HEK293 (cell line): Measurements from ENCODE around the gene CLASP1.

Experiments
- CTCF ChIA-PET: fragments of 350-600 bp; formaldehyde crosslinking; extraction: SDS; loops from one replicate; lab custom pipeline; 2021; ENCODE audit warnings: antibody characterized with exemption; lab: Yijun Ruan, JAX
- POLR2A ChIA-PET: fragments of 300-600 bp; formaldehyde crosslinking; extraction: SDS; loops from one replicate; lab custom pipeline; 2020; ENCODE audit warnings: antibody characterized with exemption, inconsistent platforms; lab: Yijun Ruan, JAX
- H3K27ac ChIP-seq: fragments of 200-500 bp; sonication (Bioruptor generic); 2 replicates; pipeline ENCODE4 v1.5.1; 2014; ENCODE audit warnings: low read depth, low read length, control low read depth, inconsistent platforms; ENCODE audit errors: extremely low read depth
- H3K36me3 ChIP-seq, 2 experiments: fragments of 200-500 bp in 1 of 2; sonication (Bioruptor generic) in 1 of 2; 1 replicate in 1 of 2; 2 replicates in 1 of 2; pipeline ENCODE4 v1.5.1; 2014 to 2017; ENCODE audit warnings: inconsistent platforms in 2 of 2, low read length in 2 of 2; ENCODE audit not compliant: control insufficient read depth in 2 of 2, insufficient read depth in 1 of 2
- H3K4me1 ChIP-seq: fragments of 200-500 bp; sonication (Bioruptor generic); 2 replicates; pipeline ENCODE4 v1.5.1; 2014; ENCODE audit warnings: mild to moderate bottlenecking, low read length, inconsistent platforms; ENCODE audit not compliant: control insufficient read depth, insufficient read depth
- H3K4me3 ChIP-seq: 2 replicates; pipeline ENCODE4 v1.5.1; 2011; ENCODE audit warnings: low read depth, mild to moderate bottlenecking, control low read depth, low read length, moderate library complexity
- H3K9me3 ChIP-seq: fragments of 200-500 bp; sonication (Bioruptor generic); 2 replicates; pipeline ENCODE4 v1.5.1; 2014; ENCODE audit warnings: low read depth, low read length, inconsistent platforms; ENCODE audit not compliant: control insufficient read depth, insufficient read depth
- MEIS1 ChIP-seq: sonication (generic); formaldehyde crosslinking; IDR thresholded peaks from 2 replicates; pipeline ENCODE4 v1.8.1; 2022; ENCODE audit warnings: missing genetic modification reagents, mild to moderate bottlenecking, borderline replicate concordance
- SP3 ChIP-seq: fragments of 450-650 bp; formaldehyde crosslinking; IDR thresholded peaks from 2 replicates; pipeline ENCODE4 v1.5.1; 2016; ENCODE audit warnings: missing biosample characterization, missing genetic modification characterization
- ZBTB17 ChIP-seq: fragments of 450-650 bp; formaldehyde crosslinking; IDR thresholded peaks from 2 replicates; pipeline ENCODE4 v1.5.1; 2016; ENCODE audit warnings: missing biosample characterization, missing genetic modification characterization
- ZBTB6 ChIP-seq: fragments of 450-650 bp; formaldehyde crosslinking; IDR thresholded peaks from 2 replicates; pipeline ENCODE4 v1.5.1; 2017; ENCODE audit warnings: missing biosample characterization, missing genetic modification characterization
- ZFHX2 ChIP-seq: fragments of 450-650 bp; formaldehyde crosslinking; conservative IDR thresholded peaks from 2 replicates; pipeline ENCODE4 v1.5.1; 2016; ENCODE audit warnings: missing biosample characterization, missing genetic modification characterization
- ZFP3 ChIP-seq: fragments of 450-650 bp; formaldehyde crosslinking; IDR thresholded peaks from 2 replicates; pipeline ENCODE4 v1.5.1; 2016; ENCODE audit warnings: low read depth, missing biosample characterization, missing genetic modification characterization
- ZFP69B ChIP-seq: fragments of 450-650 bp; formaldehyde crosslinking; IDR thresholded peaks from 2 replicates; pipeline ENCODE4 v1.5.1; 2016; ENCODE audit warnings: missing biosample characterization, missing genetic modification characterization
- ZNF157 ChIP-seq: fragments of 450-650 bp; formaldehyde crosslinking; IDR thresholded peaks from 2 replicates; pipeline ENCODE4 v1.5.1; 2016; ENCODE audit warnings: missing biosample characterization, missing genetic modification characterization
- ZNF169 ChIP-seq: fragments of 450-650 bp; formaldehyde crosslinking; IDR thresholded peaks from 2 replicates; pipeline ENCODE4 v1.5.1; 2016; ENCODE audit warnings: missing biosample characterization, missing genetic modification characterization
- ZNF223 ChIP-seq: fragments of 450-650 bp; formaldehyde crosslinking; IDR thresholded peaks from 2 replicates; pipeline ENCODE4 v1.5.1; 2016; ENCODE audit warnings: missing biosample characterization, missing genetic modification characterization
- ZNF292 ChIP-seq: fragments of 450-650 bp; formaldehyde crosslinking; IDR thresholded peaks from 2 replicates; pipeline ENCODE4 v1.5.1; 2016; ENCODE audit warnings: low read depth, missing biosample characterization, missing genetic modification characterization, borderline replicate concordance
- ZNF366 ChIP-seq: fragments of 450-650 bp; formaldehyde crosslinking; conservative IDR thresholded peaks from 2 replicates; pipeline ENCODE4 v1.5.1; 2016; ENCODE audit warnings: missing biosample characterization, missing genetic modification characterization
- ZNF529 ChIP-seq: fragments of 450-650 bp; formaldehyde crosslinking; IDR thresholded peaks from 2 replicates; pipeline ENCODE4 v1.5.1; 2017; ENCODE audit warnings: missing genetic modification characterization, missing biosample characterization; ENCODE audit not compliant: insufficient replicate concordance
- ZNF561 ChIP-seq: fragments of 450-650 bp; IDR thresholded peaks from 2 replicates; pipeline ENCODE4 v1.5.1; 2018; ENCODE audit warnings: missing biosample characterization, missing genetic modification characterization, borderline replicate concordance
- ZNF654 ChIP-seq: fragments of 450-650 bp; formaldehyde crosslinking; IDR thresholded peaks from 2 replicates; pipeline ENCODE4 v1.5.1; 2016; ENCODE audit warnings: low read depth, missing biosample characterization, missing genetic modification characterization
- ZNF660 ChIP-seq: fragments of 450-650 bp; IDR thresholded peaks from 2 replicates; pipeline ENCODE4 v1.5.1; 2018; ENCODE audit warnings: missing biosample characterization, mild to moderate bottlenecking, missing genetic modification characterization
- ZNF785 ChIP-seq: fragments of 450-650 bp; formaldehyde crosslinking; IDR thresholded peaks from 2 replicates; pipeline ENCODE4 v1.5.1; 2016; ENCODE audit warnings: missing biosample characterization, missing genetic modification characterization
- ZNF792 ChIP-seq: fragments of 450-650 bp; formaldehyde crosslinking; IDR thresholded peaks from 2 replicates; pipeline ENCODE4 v1.5.1; 2016; ENCODE audit warnings: missing biosample characterization, missing genetic modification characterization
- ZNF843 ChIP-seq: fragments of 450-650 bp; formaldehyde crosslinking; IDR thresholded peaks from 2 replicates; pipeline ENCODE4 v1.5.1; 2016; ENCODE audit warnings: missing biosample characterization, missing genetic modification characterization
- TF ChIP-seq, protein P1 (sequence below): fragments of 450-650 bp; formaldehyde crosslinking; IDR thresholded peaks from 2 replicates; pipeline ENCODE4 v1.5.1; 2016; ENCODE audit warnings: missing biosample characterization, missing genetic modification characterization, borderline replicate concordance

CLASP1 gene

GRCh38 chr2:121633463-121633862 lies 15.8 kb downstream of the CLASP1 start (continued):
- TF ChIP-seq ZBTB17 (no peak), ZFP3 (tag by site-specific recombination) (no peak), ZNF654 (tag by site-specific recombination) (no peak), ZNF223 (no peak), ZNF157 (tag by site-specific recombination) (no peak), ZNF292 (no peak), ZNF169 (tag by site-specific recombination) (no peak), ZNF660 (tag by site-specific recombination) (no peak), ZNF843 (tag by site-specific recombination) (no peak), ZNF785 (tag by site-specific recombination) (no peak), ZNF366 (tag by site-specific recombination) (no peak), SP3 (tag by site-specific recombination) (no peak)

DNA sequence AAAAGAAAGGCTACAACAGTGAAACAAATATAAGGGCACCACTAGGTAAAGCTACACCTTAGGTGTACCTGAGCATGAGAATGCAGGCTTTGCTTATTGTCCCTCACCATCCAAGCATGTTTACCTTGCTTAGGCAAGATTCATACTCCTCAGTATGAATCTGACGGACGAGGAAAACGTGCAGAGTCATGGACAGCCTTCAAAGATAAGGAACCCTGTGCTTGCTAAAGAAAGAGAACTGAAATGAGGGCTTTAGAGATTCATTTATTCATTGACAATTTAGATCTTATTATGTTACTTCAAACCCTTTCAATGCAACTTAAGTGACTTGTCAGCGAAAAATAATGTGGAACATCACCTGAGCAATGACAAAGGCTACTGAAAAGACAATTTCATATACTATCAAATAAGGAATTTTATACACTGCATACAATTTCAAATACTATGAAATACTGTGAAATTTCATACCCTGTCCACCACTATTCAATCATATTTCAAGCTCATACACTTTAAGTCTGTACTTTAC lies 21.7 kb downstream of the CLASP1 start:
- Histone ChIP-seq H3K9me3 (no peaks in the 10 kb centered on the region), H3K36me3 (peaks cover 0 to 3% of the 10 kb centered on the region in 2 experiments), H3K4me3 (no peak overlapping the region), H3K4me1 (no peaks in the 10 kb centered on the region), H3K27ac (no peak overlapping the region)
- CTCF ChIA-PET, result no interaction called here
- TF ChIP-seq ZNF792 (no peak), ZNF561 (tag by site-specific recombination) (no peak), MEIS1 (CRISPR knock-in tag) (no peak), ZFHX2 (tag by site-specific recombination) (no peak)
- POLR2A ChIA-PET, result no interaction called here

GRCh38 chr2:121626777-121627524 lies 22.3 kb downstream of the CLASP1 start:
- Histone ChIP-seq H3K36me3 (peaks cover 0 to 3% of the 10 kb centered on the region in 2 experiments), H3K4me3 (no peak overlapping the region), H3K4me1 (no peaks in the 10 kb centered on the region), H3K9me3 (no peaks in the 10 kb centered on the region), H3K27ac (no peak overlapping the region)
- ChIA-PET POLR2A (no interaction called here), CTCF (no interaction called here)
- TF ChIP-seq, protein P1, sequence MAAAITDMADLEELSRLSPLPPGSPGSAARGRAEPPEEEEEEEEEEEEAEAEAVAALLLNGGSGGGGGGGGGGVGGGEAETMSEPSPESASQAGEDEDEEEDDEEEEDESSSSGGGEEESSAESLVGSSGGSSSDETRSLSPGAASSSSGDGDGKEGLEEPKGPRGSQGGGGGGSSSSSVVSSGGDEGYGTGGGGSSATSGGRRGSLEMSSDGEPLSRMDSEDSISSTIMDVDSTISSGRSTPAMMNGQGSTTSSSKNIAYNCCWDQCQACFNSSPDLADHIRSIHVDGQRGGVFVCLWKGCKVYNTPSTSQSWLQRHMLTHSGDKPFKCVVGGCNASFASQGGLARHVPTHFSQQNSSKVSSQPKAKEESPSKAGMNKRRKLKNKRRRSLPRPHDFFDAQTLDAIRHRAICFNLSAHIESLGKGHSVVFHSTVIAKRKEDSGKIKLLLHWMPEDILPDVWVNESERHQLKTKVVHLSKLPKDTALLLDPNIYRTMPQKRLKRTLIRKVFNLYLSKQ (tag by site-specific recombination), result no peak
- TF ChIP-seq ZNF529 (tag by site-specific recombination), result peak; percentile 99

DNA sequence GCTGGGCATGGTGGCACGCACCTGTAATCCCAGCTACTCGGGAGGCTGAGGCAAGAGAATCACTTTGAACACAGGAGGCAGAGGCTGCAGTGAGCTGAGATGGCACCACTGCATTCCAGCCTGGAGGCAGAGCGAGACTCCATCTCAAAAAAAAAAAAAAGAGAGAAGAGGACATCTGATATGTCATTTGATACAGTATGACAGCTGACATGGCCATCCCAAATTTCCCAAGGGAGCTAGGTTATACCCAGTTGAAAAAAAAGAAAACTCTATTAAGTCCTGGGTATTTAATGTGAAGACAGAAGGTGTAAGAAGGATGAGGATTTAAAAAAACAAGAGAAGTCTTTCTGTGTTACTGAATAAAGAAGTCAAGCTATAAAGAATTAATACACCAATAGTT lies 23.3 kb downstream of the CLASP1 start:
- Histone ChIP-seq H3K4me1 (no peaks in the 10 kb centered on the region), H3K9me3 (no peaks in the 10 kb centered on the region)
- TF ChIP-seq ZNF223 (no peak), ZFP69B (tag by site-specific recombination) (no peak), ZBTB6 (no peak)
- TF ChIP-seq, all 188 proteins: peak for 0
- no peak overlapping the region for H3K4me3 ChIP-seq
- ChIA-PET CTCF (interaction anchor here (0.7 kb wide), 1 partner anchor 224 kb away, joined by 3 read pairs; no protein-coding TSS in a partner anchor), POLR2A (no interaction called here)
- peaks cover 2 to 3% of the 10 kb centered on the region in 2 experiments for H3K36me3 ChIP-seq
- no peak overlapping the region for H3K27ac ChIP-seq
